Keratinocyte (primary cell): ENCODE measurements around the gene ARL6IP5. TPM values are rescaled to one million over a fixed set of nuclear protein-coding genes. Genes with fewer than 3 reads are reported as not detected.
A peak's percentile ranks its signal among the peaks of the same experiment; 100 is the strongest.

ENCODE experiments used
- DNase-seq: peaks from one replicate; pipeline ENCODE4 v3.0.0-alpha.2; 2011; ENCODE audit warnings: low read depth, missing footprints, low spot score
- FAIRE-seq: peaks from 2 replicates; lab custom pipeline; 2011; peaks lifted over from hg19 to GRCh38; lab: Jason Lieb, UNC
- H2AFZ ChIP-seq: 2 replicates; pipeline ENCODE4 v1.6.0; 2012; ENCODE audit warnings: low read length, control low read depth, inconsistent platforms; ENCODE audit not compliant: control insufficient read depth
- H3K27ac ChIP-seq: 2 replicates; pipeline ENCODE4 v1.5.1; 2011; ENCODE audit warnings: low read length; ENCODE audit not compliant: control insufficient read depth, insufficient read depth
- H3K27me3 ChIP-seq: 3 replicates; pipeline ENCODE4 v1.6.0; 2011; ENCODE audit warnings: low read length; ENCODE audit not compliant: control insufficient read depth, insufficient read depth; ENCODE audit errors: extremely low read depth
- H3K36me3 ChIP-seq, 2 experiments: 2 replicates in 1 of 2; 3 replicates in 1 of 2; pipeline ENCODE4 v1.5.1; 2011; ENCODE audit warnings: low read length in 2 of 2, mild to moderate bottlenecking in 1 of 2; ENCODE audit not compliant: control insufficient read depth in 2 of 2, insufficient read depth in 2 of 2; ENCODE audit errors: extremely low read depth in 1 of 2
- H3K4me1 ChIP-seq: 3 replicates; pipeline ENCODE4 v1.5.1; 2011; ENCODE audit warnings: low read length; ENCODE audit not compliant: control insufficient read depth, insufficient read depth; ENCODE audit errors: extremely low read depth
- H3K4me2 ChIP-seq: 3 replicates; pipeline ENCODE4 v1.6.0; 2011; ENCODE audit warnings: low read depth, low read length; ENCODE audit not compliant: control insufficient read depth, insufficient read depth; ENCODE audit errors: extremely low read depth
- H3K4me3 ChIP-seq, 3 experiments: fragments of 200-600 bp in 1 of 3; sonication (generic) in 1 of 3; 2 replicates in 2 of 3; 3 replicates in 1 of 3; pipeline ENCODE4 v1.5.1; 2011 to 2016; ENCODE audit warnings: low read length in 3 of 3, mild to moderate bottlenecking in 3 of 3, control low read depth in 2 of 3, inconsistent platforms in 1 of 3, low read depth in 1 of 3, mixed read lengths in 1 of 3, mixed run types in 1 of 3, moderate library complexity in 1 of 3; ENCODE audit not compliant: control insufficient read depth in 2 of 3, insufficient read depth in 2 of 3; ENCODE audit errors: extremely low read depth in 1 of 3
- H3K79me2 ChIP-seq: 2 replicates; pipeline ENCODE4 v1.6.0; 2012; ENCODE audit warnings: low read length; ENCODE audit not compliant: control insufficient read depth, insufficient read depth
- H3K9ac ChIP-seq: 3 replicates; pipeline ENCODE4 v1.6.0; 2011; ENCODE audit warnings: low read length; ENCODE audit not compliant: control insufficient read depth, insufficient read depth; ENCODE audit errors: extremely low read depth
- H3K9me1 ChIP-seq: 3 replicates; pipeline ENCODE4 v1.6.0; 2011; ENCODE audit warnings: low read length; ENCODE audit not compliant: control insufficient read depth, insufficient read depth; ENCODE audit errors: extremely low read depth
- H3K9me3 ChIP-seq: 2 replicates; pipeline ENCODE4 v1.5.1; 2012; ENCODE audit warnings: low read depth, low read length; ENCODE audit not compliant: control insufficient read depth
- H4K20me1 ChIP-seq: 3 replicates; pipeline ENCODE4 v1.6.0; 2011; ENCODE audit warnings: low read length; ENCODE audit not compliant: control insufficient read depth, insufficient read depth; ENCODE audit errors: extremely low read depth
- EZH2 ChIP-seq: IDR thresholded peaks from one replicate; pipeline ENCODE4 v1.6.1; 2012; ENCODE audit warnings: inconsistent platforms, mild to moderate bottlenecking, low read length, moderate library complexity
- dilution Hi-C: fragments of 300-500 bp; cut with MboI; formaldehyde crosslinking; loops from one replicate; pipeline ENCODE4 v1.7.0; 2020; ENCODE audit warnings: low sequenced_read_pairs; ENCODE audit not compliant: extremely low pct_ligation_motif_present
- polyA plus RNA-seq, 5 experiments: library from polyadenylated mRNA; depleted of rRNA in 3 of 5; stranded (reverse) in 3 of 5; stranded (forward) in 1 of 5; unstranded in 1 of 5; fragments of >200 nt; gene quantifications; 1 replicate in 1 of 5; 2 replicates in 3 of 5; 3 replicates in 1 of 5; pipeline versions ENCODE4 v1.2.1 to v1.2.3, GENCODE V29; 2011 to 2012; ENCODE audit warnings: missing spikeins in 2 of 5, low read depth in 1 of 5, low replicate concordance in 1 of 5
- TF ChIP-seq, protein P1 (sequence below), 3 experiments: IDR thresholded peaks in 1 of 3; conservative IDR thresholded peaks in 1 of 3; optimal IDR thresholded peaks in 1 of 3; 2 replicates in 2 of 3; 3 replicates in 1 of 3; pipeline versions ENCODE3 to v1.5.1; 2011; ENCODE audit warnings: low read length in 3 of 3, mild to moderate bottlenecking in 3 of 3, moderate library complexity in 2 of 3, control low read depth in 1 of 3, inconsistent platforms in 1 of 3; ENCODE audit not compliant: insufficient read depth in 2 of 3; ENCODE audit errors: extremely low read depth in 1 of 3

Gene ARL6IP5
- polyA plus RNA-seq, 1 donor (not counting 4 experiments of a cell fraction or from before 2014, with no cell fraction given), result 112 TPM

DNA sequence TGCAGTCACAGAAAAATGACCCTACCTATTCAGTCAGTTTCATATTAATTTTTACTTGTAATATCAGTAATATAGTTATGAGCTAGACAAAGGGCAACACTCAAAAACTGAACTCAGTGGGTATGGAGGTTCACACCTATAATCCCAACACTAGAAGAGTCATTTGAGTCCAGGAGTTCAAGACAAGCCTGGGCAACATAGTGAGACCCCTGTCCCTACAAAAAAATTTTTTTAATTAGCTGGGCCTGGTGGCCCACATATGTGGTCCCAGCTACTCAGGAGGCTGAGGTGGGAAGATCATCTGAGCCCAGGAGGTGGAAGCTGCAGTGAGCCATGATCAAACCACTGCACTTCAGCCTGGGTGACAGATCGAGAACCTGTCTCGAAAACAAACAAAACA lies 35.7 kb upstream of the ARL6IP5 start:
- dilution Hi-C loops, result no loop called here
- Histone ChIP-seq H3K36me3 (peaks cover 15 to 20% of the 10 kb centered on the region in 2 experiments), H3K4me1 (peaks cover 13% of the 10 kb centered on the region), H3K4me3 (no peak overlapping the region), H3K9ac (no peak overlapping the region), H3K27me3 (no peaks in the 10 kb centered on the region), H3K9me3 (no peaks in the 10 kb centered on the region), H3K27ac (no peak overlapping the region), H3K9me1 (no peaks in the 10 kb centered on the region), H4K20me1 (no peaks in the 10 kb centered on the region), H3K79me2 (peaks cover 49% of the 10 kb centered on the region), H3K4me2 (no peak overlapping the region), H2AFZ (no peak overlapping the region)
- no peak for TF ChIP-seq EZH2
- TF ChIP-seq, protein P1, sequence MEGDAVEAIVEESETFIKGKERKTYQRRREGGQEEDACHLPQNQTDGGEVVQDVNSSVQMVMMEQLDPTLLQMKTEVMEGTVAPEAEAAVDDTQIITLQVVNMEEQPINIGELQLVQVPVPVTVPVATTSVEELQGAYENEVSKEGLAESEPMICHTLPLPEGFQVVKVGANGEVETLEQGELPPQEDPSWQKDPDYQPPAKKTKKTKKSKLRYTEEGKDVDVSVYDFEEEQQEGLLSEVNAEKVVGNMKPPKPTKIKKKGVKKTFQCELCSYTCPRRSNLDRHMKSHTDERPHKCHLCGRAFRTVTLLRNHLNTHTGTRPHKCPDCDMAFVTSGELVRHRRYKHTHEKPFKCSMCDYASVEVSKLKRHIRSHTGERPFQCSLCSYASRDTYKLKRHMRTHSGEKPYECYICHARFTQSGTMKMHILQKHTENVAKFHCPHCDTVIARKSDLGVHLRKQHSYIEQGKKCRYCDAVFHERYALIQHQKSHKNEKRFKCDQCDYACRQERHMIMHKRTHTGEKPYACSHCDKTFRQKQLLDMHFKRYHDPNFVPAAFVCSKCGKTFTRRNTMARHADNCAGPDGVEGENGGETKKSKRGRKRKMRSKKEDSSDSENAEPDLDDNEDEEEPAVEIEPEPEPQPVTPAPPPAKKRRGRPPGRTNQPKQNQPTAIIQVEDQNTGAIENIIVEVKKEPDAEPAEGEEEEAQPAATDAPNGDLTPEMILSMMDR (optimal IDR thresholded peaks at IDR 0.05 in 1 of 3, IDR thresholded peaks at IDR 0.05 in 1 of 3, conservative IDR thresholded peaks at IDR 0.05 in 1 of 3; ENCODE audit: extremely low read depth in 1 of 3, insufficient read depth in 2 of 3, low read length in 3 of 3), result no peak
- no peak for FAIRE-seq
- no peak for DNase-seq

DNA sequence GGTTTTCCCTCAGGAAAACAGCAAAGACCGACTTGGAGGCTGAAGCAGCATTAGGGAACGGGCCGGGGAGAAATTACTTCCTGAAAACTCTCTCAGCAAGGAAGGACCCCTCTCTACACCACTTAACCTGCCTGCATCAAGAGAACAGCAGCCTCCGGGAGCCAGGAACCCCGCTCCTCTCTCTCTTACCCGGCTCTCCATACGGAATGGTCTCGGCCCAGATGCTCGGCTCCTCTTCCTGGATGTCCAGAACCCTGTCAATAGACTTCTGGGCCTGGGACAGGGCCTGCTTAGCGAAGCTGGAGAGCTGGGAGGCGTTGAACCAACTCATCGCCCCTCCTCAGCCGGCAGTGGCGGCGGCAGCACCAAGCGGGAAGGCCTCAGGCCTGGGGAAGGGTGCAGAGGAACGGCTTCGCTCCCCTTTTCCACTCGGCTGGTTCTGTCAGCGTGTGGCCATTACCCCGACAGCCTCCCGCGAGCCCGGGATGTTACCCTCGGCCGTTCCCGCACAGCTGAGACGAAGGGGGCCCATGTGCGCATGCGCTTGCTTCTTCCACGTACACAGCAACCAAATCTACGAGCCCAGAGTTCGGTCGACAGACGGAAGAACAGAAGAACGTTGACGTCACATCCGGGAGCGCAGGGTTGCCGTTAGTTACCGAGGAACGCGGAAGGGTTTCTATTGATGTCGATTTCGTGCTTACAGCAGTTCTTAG lies 32.8 kb upstream of the ARL6IP5 start, which contains the start of gene TMF1:
Gene TMF1, minus strand, starts transcription at position 578 of the 716 bp plus-strand sequence. Its CDS starts 247 bp downstream, at position 331.
- Histone ChIP-seq H3K36me3 (peaks cover 12 to 15% of the 10 kb centered on the region in 2 experiments), H3K79me2 (peaks cover 47% of the 10 kb centered on the region), H4K20me1 (no peaks in the 10 kb centered on the region), H3K4me1 (peaks cover 13% of the 10 kb centered on the region), H3K9me3 (no peaks in the 10 kb centered on the region), H3K9me1 (no peaks in the 10 kb centered on the region), H3K4me2 (peak within 1 kb of the TSS; percentile 92), H3K4me3 (peak within 1 kb of the TSS; percentile 72 to 88 (median 76)), H3K27me3 (no peaks in the 10 kb centered on the region), H2AFZ (peak within 1 kb of the TSS; percentile 84), H3K27ac (peak within 1 kb of the TSS; percentile 86), H3K9ac (peak within 1 kb of the TSS; percentile 96)
- FAIRE-seq (peak; percentile 99), DNase-seq (peak; percentile 93)
- TF ChIP-seq, protein P1 (optimal IDR thresholded peaks at IDR 0.05 in 1 of 3, IDR thresholded peaks at IDR 0.05 in 1 of 3, conservative IDR thresholded peaks at IDR 0.05 in 1 of 3; ENCODE audit: extremely low read depth in 1 of 3, insufficient read depth in 2 of 3, low read length in 3 of 3), result no peak
- TF ChIP-seq EZH2, result no peak
- dilution Hi-C loops, result no loop called here
